ENCODE measurements around the gene FOXJ2.
"Not testable (repeated sequence)": the region's sequence is repeated elsewhere in the genome, so short reads cannot be mapped to it uniquely, and the experiment has no call there.

FOXJ2 gene

DNA sequence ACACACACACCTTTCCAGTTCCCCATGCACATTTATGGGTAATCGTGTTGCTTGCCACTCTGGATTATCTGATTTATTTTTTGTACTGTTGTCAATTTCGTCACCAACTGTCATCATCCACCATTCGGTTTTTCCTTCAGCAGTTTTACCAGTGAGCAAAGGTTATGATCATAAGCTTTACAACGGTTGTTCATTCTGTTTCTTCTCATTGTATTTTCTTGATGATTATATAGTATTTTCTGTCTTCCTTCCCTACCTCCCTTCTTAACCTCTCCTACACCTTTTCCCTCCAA is 50.2 kb downstream of the FOXJ2 start:
- Histone ChIP-seq H3K27me3 (ENCODE audit: insufficient read depth, poor library complexity, severe bottlenecking) (no peaks in the 10 kb centered on the region), H3K27ac (replicated peaks) (peak overlapping the region; percentile 86)
- DNase-seq (ENCODE audit: low read depth in 1 of 2, low spot score in 1 of 2) = no peak

DNA sequence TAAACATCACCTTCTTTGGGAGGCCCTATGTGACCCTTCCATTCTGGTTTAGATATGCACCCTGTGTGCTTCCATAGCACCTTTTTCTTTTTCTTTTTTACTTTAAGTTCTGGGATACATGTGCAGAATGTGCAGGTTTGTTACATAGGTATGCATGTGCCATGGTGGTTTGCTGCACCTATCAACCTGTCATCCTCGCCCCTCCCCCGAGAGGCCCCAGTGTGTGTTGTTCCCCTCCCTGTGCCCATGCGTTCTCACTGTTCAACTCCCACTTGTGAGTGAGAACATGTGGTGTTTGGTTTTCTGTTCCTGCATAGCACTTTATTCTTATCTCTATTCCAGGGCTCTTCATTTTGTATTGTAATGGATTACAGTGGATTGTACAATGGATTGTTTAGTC is 51.8 kb downstream of the FOXJ2 start:
- not testable (repeated sequence) for H3K27me3 ChIP-seq (ENCODE audit: insufficient read depth, poor library complexity, severe bottlenecking); DNase-seq (ENCODE audit: low read depth in 1 of 2, low spot score in 1 of 2); H3K27ac ChIP-seq (replicated peaks); H3K4me3 ChIP-seq (replicated peaks; ENCODE audit: insufficient read depth, low read length)
- 0 out of 2 replicates have a peak, but pooled peaks have one; percentile 22 for TF ChIP-seq POLR2AphosphoS5 (IDR thresholded peaks at IDR 0.05; ENCODE audit: low read depth)

More for the DNA sequence above, 50.2 kb downstream of the FOXJ2 start:
- TF ChIP-seq SPI1 (IDR thresholded peaks at IDR 0.05; ENCODE audit: borderline replicate concordance, low read depth) (no peak), CTCF (IDR thresholded peaks at IDR 0.05; ENCODE audit: insufficient read depth, low read length) (no peak), POLR2AphosphoS5 (IDR thresholded peaks at IDR 0.05; ENCODE audit: low read depth) (no peak), GABPA (IDR thresholded peaks at IDR 0.05; ENCODE audit: low read depth) (no peak)
- TF ChIP-seq, protein P1, sequence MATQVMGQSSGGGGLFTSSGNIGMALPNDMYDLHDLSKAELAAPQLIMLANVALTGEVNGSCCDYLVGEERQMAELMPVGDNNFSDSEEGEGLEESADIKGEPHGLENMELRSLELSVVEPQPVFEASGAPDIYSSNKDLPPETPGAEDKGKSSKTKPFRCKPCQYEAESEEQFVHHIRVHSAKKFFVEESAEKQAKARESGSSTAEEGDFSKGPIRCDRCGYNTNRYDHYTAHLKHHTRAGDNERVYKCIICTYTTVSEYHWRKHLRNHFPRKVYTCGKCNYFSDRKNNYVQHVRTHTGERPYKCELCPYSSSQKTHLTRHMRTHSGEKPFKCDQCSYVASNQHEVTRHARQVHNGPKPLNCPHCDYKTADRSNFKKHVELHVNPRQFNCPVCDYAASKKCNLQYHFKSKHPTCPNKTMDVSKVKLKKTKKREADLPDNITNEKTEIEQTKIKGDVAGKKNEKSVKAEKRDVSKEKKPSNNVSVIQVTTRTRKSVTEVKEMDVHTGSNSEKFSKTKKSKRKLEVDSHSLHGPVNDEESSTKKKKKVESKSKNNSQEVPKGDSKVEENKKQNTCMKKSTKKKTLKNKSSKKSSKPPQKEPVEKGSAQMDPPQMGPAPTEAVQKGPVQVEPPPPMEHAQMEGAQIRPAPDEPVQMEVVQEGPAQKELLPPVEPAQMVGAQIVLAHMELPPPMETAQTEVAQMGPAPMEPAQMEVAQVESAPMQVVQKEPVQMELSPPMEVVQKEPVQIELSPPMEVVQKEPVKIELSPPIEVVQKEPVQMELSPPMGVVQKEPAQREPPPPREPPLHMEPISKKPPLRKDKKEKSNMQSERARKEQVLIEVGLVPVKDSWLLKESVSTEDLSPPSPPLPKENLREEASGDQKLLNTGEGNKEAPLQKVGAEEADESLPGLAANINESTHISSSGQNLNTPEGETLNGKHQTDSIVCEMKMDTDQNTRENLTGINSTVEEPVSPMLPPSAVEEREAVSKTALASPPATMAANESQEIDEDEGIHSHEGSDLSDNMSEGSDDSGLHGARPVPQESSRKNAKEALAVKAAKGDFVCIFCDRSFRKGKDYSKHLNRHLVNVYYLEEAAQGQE (IDR thresholded peaks at IDR 0.05; ENCODE audit: insufficient replicate concordance, low read depth) = no peak
- peak overlapping the region; percentile 82 for H3K4me3 ChIP-seq (replicated peaks; ENCODE audit: insufficient read depth, low read length)

- H3K27ac ChIP-seq (replicated peaks) = peak overlapping the region; percentile 30; the same call in 1 of the 2 replicates
- no peak overlapping the region for H3K4me3 ChIP-seq (replicated peaks; ENCODE audit: insufficient read depth, low read length)
- no peak for TF ChIP-seq SPI1 (IDR thresholded peaks at IDR 0.05; ENCODE audit: borderline replicate concordance, low read depth)
- TF ChIP-seq, protein P1 (IDR thresholded peaks at IDR 0.05; ENCODE audit: insufficient replicate concordance, low read depth) = no peak
- no peak for TF ChIP-seq GABPA (IDR thresholded peaks at IDR 0.05; ENCODE audit: low read depth)
- TF ChIP-seq CTCF (IDR thresholded peaks at IDR 0.05; ENCODE audit: insufficient read depth, low read length) = no peak
- no peak for TF ChIP-seq POLR2AphosphoS5 (IDR thresholded peaks at IDR 0.05; ENCODE audit: low read depth)
- DNase-seq (ENCODE audit: low read depth in 1 of 2, low spot score in 1 of 2) = no peak
- no peaks in the 10 kb centered on the region for H3K27me3 ChIP-seq (ENCODE audit: insufficient read depth, poor library complexity, severe bottlenecking)
These were observed 55.1 kb downstream of the FOXJ2 start for GRCh38 chr12:8087666-8088065.

DNA sequence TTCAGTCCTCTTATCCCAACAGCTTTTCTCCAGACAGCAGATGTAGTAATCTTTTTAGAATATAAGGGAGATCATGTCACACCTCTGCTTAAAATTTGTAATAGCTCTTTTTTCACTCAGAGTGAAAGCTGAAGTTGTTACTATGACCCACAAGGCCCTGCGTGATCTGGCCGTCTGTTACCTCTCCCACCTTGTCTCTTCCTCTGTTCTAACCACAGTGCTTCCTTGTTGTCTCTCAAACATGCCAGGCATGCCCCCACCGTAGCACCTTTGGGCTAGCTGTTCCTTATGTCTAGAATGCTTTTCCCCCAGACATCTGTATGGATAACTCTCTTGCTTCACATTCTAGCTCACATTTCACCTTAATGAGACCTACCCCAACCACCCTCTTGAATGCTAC is 56.1 kb downstream of the FOXJ2 start:
- Histone ChIP-seq H3K27ac (replicated peaks) (peak overlapping the region; percentile 30), H3K4me3 (replicated peaks; ENCODE audit: insufficient read depth, low read length) (no peak overlapping the region), H3K27me3 (ENCODE audit: insufficient read depth, poor library complexity, severe bottlenecking) (no peaks in the 10 kb centered on the region)
- TF ChIP-seq CTCF (IDR thresholded peaks at IDR 0.05; ENCODE audit: insufficient read depth, low read length) = no peak
- peak; percentile 32 to 45 for DNase-seq (ENCODE audit: low read depth in 1 of 2, low spot score in 1 of 2)

- not testable (repeated sequence) for H3K27ac ChIP-seq (replicated peaks); H3K4me3 ChIP-seq (replicated peaks; ENCODE audit: insufficient read depth, low read length); DNase-seq (ENCODE audit: low read depth in 1 of 2, low spot score in 1 of 2)
These were observed 56.8 kb downstream of the FOXJ2 start for GRCh38 chr12:8089277-8089676.

More at GRCh38 chr12:8089277-8089676, 56.8 kb downstream of the FOXJ2 start:
- H3K27me3 ChIP-seq (ENCODE audit: insufficient read depth, poor library complexity, severe bottlenecking) = not testable (repeated sequence)
